Gastroesophageal sphincter (tissue), 3 donors: ENCODE data around the gene CFAP46.

ENCODE experiments used
- CTCF ChIP-seq, 4 experiments: fragments of 200-600 bp in 2 of 4; fragments of 450-650 bp in 2 of 4; sonication (generic) in 1 of 4; IDR thresholded peaks; one replicate each; pipeline ENCODE4 v1.5.1; 2017 to 2019; ENCODE audit warnings: antibody characterized with exemption in 4 of 4, mild to moderate bottlenecking in 2 of 4, moderate library complexity in 2 of 4
- EP300 ChIP-seq: sonication (generic); formaldehyde crosslinking; IDR thresholded peaks from one replicate; pipeline ENCODE4 v1.6.1; 2017; ENCODE audit warnings: antibody characterized with exemption, mild to moderate bottlenecking
- POLR2A ChIP-seq, 2 donors: fragments of 450-650 bp; IDR thresholded peaks; one replicate each; pipeline ENCODE4 v1.6.1; 2017; ENCODE audit warnings: antibody characterized with exemption in 2 of 2, mild to moderate bottlenecking in 2 of 2, moderate library complexity in 1 of 2

- TF ChIP-seq CTCF (IDR thresholded peaks at IDR 0.05) (no peak), POLR2A (IDR thresholded peaks at IDR 0.05) (no peak), EP300 (no peak)
Measured at GRCh38 chr10:132870426-132870825, 71.9 kb downstream of the CFAP46 start.
